ENCODE data around the gene ADAM22.

GRCh38 chr7:88121335-88121734, 187.3 kb downstream of the ADAM22 start:
- TF ChIP-seq MAZ (IDR thresholded peaks at IDR 0.05; ENCODE audit: borderline replicate concordance, low read depth, low read length) = no peak
- no peak for TF ChIP-seq SMC3 (IDR thresholded peaks at IDR 0.05; ENCODE audit: low read depth, low read length)
- TF ChIP-seq RFX5 (IDR thresholded peaks at IDR 0.05; ENCODE audit: low read depth, low read length) = no peak
- no peak for TF ChIP-seq RAD21 (IDR thresholded peaks at IDR 0.05; ENCODE audit: low read length)
- TF ChIP-seq CHD1 (IDR thresholded peaks at IDR 0.05; ENCODE audit: low read depth, low read length) = no peak
- no peak for TF ChIP-seq CTCF (conservative IDR thresholded peaks at IDR 0.05; ENCODE audit: low read depth, low read length)
- TF ChIP-seq POLR2A (IDR thresholded peaks at IDR 0.05; ENCODE audit: low read depth, low read length) = no peak
- no peak for TF ChIP-seq CEBPB (IDR thresholded peaks at IDR 0.05; ENCODE audit: low read depth, low read length)
- TF ChIP-seq NFE2L2 (IDR thresholded peaks at IDR 0.05; ENCODE audit: low read depth, low read length) = no peak
- TF ChIP-seq ELK1 (IDR thresholded peaks at IDR 0.05; ENCODE audit: borderline replicate concordance, low read depth, low read length) = no peak

Data from IMR-90 (cell line).